Naive thymus-derived CD8-positive, alpha-beta T cell (primary cell): ENCODE data around the gene ABHD4. TPM values are rescaled to one million over a fixed set of nuclear protein-coding genes. Genes with fewer than 3 reads are reported as not detected.
"Not testable (repeated sequence)": the region's sequence is repeated elsewhere in the genome, so short reads cannot be mapped to it uniquely, and the experiment has no call there.

Experiments used
- ATAC-seq, 2 donors: fragments of 150-1000 bp; cut with Tn5 transposase in 1 of 2; sonication (Bioruptor Pico), chemical (Tn5 transposase) in 1 of 2; 1 replicate in 1 of 2; 2 replicates in 1 of 2; pipeline ENCODE4 v1.10.0; 2021; ENCODE audit warnings: mild to moderate bottlenecking in 2 of 2, moderate library complexity in 2 of 2
- POLR2A ChIA-PET: fragments of 350-600 bp; sonication (Branson Sonifier 250); formaldehyde crosslinking; loops from one replicate; lab custom pipeline; 2021; ENCODE audit warnings: antibody characterized with exemption; lab: Charles Lee
- DNase-seq, 10 donors: peaks; one replicate each; pipeline versions ENCODE4 v3.0.0 to v3.0.0-alpha.2; 2020 to 2022
- H3K27ac Mint-ChIP-seq, 10 donors: one replicate each; pipeline ENCODE4 v1.8.0; 2020 to 2022; ENCODE audit warnings: mild to moderate bottlenecking in 10 of 10, mixed read lengths in 10 of 10, moderate library complexity in 4 of 10, inconsistent platforms in 1 of 10
- H3K27me3 Mint-ChIP-seq, 5 donors: one replicate each; pipeline ENCODE4 v1.8.0; 2021 to 2022; ENCODE audit warnings: mixed read lengths in 5 of 5
- H3K36me3 Mint-ChIP-seq, 3 donors: one replicate each; pipeline ENCODE4 v1.8.0; 2020 to 2022; ENCODE audit warnings: mixed read lengths in 3 of 3, mild to moderate bottlenecking in 2 of 3, inconsistent platforms in 1 of 3
- H3K4me1 Mint-ChIP-seq, 4 donors: one replicate each; pipeline ENCODE4 v1.8.0; 2021 to 2022; ENCODE audit warnings: mixed read lengths in 4 of 4
- H3K4me3 Mint-ChIP-seq, 10 donors: one replicate each; pipeline ENCODE4 v1.8.0; 2020 to 2022; ENCODE audit warnings: mild to moderate bottlenecking in 10 of 10, mixed read lengths in 10 of 10, moderate library complexity in 6 of 10, inconsistent platforms in 1 of 10
- H3K9me3 Mint-ChIP-seq, 9 donors: one replicate each; pipeline ENCODE4 v1.8.0; 2020 to 2022; ENCODE audit warnings: mixed read lengths in 9 of 9, mild to moderate bottlenecking in 3 of 9, inconsistent platforms in 1 of 9, moderate library complexity in 1 of 9
- polyA plus RNA-seq, 3 donors: library from polyadenylated mRNA; unstranded; fragments of 300-500 nt; fragmentation: Illumina TruSeq; gene quantifications; one replicate each; pipeline ENCODE4 v1.2.3, GENCODE V29; 2021
- total RNA-seq, 8 experiments: library from RNA in 2 of 8; stranded (reverse) in 2 of 8; gene quantifications; one replicate each; pipeline ENCODE4 v1.2.3 and lab custom pipeline; 2021 to 2026

Gene ABHD4
- total and polyA plus RNA-seq, 5 experiments from 2014 or later = 8.7 to 22.6 (median 11.9) TPM

DNA sequence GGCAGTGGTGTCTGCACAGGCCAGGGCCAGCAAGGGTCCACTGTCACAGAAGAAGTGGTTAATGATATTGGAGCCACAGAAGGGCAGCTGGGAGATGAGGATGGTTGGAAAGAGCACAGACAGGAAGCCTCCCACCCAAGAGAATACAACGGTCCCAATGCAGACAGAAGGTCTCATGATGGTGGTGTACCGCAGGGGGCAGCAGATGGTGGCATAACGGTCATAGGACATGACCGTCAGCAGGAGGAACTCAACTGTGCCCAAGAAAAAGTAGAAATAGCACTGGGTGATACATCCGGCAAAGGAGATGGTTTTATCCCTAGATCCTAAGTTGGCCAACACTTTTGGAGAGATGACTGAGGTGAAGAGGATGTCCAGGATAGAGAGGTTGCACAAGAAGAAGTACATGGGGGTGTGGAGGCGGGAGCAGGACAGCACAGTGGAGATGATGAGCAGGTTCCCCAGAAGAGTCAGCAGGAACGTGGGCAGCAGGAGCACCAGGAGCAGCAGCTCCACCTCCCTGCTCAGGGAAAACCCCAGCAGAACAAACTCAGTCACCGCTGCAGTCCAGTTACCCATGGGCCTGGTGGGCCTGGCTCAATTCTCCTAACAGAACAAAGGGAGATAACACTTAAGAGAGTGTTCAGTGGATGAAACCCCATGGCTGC lies 36.3 kb downstream of the ABHD4 start:
- POLR2A ChIA-PET = no interaction called here

DNA sequence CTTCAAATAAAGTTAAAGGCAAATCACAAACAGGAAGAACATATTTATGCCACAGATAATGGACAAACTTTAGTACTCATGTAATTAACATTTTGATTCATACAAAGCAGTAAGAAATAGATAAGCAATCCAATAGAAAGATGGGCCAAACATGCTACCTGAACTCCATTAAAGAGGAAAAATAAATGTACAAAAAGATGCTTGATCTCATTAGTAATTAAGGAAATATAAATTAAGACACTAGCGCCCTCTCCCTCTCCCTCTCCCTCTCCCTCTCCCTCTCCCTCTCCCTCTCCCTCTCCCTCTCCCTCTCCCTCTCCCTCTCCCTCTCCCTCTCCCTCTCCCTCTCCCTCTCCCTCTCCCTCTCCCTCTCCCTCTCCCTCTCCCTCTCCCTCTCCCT lies 37.9 kb downstream of the ABHD4 start:
- not testable (repeated sequence) for H3K4me1 Mint-ChIP-seq, H3K36me3 Mint-ChIP-seq, DNase-seq, ATAC-seq, H3K27ac Mint-ChIP-seq, H3K4me3 Mint-ChIP-seq
- Mint-ChIP-seq H3K27me3 (peaks cover 0 to 19% (median 0%) of the 10 kb centered on the region in 5 donors), H3K9me3 (peaks cover 0 to 15% (median 3%) of the 10 kb centered on the region in 9 donors)
- POLR2A ChIA-PET = interaction anchor here (0.6 kb wide), 1 partner anchor 519 kb away, joined by 3 read pairs; no protein-coding TSS in a partner anchor

More for the DNA sequence above, 36.3 kb downstream of the ABHD4 start:
- H3K36me3 Mint-ChIP-seq = peaks cover 0 to 16% (median 7%) of the 10 kb centered on the region in 3 donors
- ATAC-seq (no peak), DNase-seq (no peak)
- no peak overlapping the region for H3K4me3 Mint-ChIP-seq
- H3K9me3 Mint-ChIP-seq = peaks cover 0 to 26% (median 10%) of the 10 kb centered on the region in 9 donors
- H3K4me1 Mint-ChIP-seq = no peaks in the 10 kb centered on the region
- peaks cover 2 to 28% (median 4%) of the 10 kb centered on the region in 5 donors for H3K27me3 Mint-ChIP-seq
- H3K27ac Mint-ChIP-seq = peak overlapping the region in 1 of 10 donors; percentile 1

DNA sequence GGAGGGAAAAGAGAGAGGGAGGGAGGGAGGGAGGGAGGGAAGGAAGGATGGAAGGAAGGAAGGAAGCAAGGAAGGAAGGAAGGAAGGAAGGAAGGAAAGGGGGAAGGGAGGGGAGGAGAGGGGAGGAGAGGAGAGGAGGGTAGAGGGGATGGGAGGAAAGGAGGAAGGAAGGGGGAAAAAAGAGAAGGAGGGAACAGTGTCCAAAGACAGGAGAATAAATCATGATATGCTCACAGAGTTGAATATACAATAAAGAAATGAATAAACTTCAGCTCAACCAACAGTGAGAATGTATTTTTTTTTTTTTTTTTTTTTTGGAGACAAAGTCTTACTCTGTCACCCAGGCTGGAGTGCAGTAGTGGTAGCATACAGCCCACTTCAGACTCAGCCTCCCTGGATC lies 42.1 kb downstream of the ABHD4 start:
- Mint-ChIP-seq H3K27ac (no peak overlapping the region), H3K4me3 (no peak overlapping the region), H3K4me1 (peaks cover 0 to 8% (median 3%) of the 10 kb centered on the region in 4 donors), H3K27me3 (no peaks in the 10 kb centered on the region), H3K36me3 (no peaks in the 10 kb centered on the region), H3K9me3 (no peaks in the 10 kb centered on the region)
- DNase-seq (no peak), ATAC-seq (no peak)
- POLR2A ChIA-PET = interaction anchor here (0.6 kb wide), 2 partner anchors 83 to 722 kb away, joined by 3 read pairs; no protein-coding TSS in a partner anchor

DNA sequence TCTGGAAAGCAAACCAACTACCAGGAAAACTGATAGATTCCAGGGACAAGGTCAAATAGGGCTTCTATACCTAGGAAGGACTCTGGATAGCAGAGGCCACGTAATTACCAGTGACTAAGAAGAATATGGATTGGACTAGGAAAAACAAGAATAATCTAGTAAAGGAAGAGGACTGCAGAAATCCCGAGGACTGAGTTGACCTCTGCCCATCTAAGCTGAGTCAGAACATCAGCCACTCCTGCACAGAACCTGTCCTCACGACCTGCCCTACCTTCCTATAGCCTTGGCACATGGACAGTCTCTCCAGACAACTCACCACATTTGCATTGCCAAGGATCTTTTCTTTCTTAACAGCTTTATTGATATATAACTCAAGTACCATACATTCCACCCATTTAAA lies 43.7 kb downstream of the ABHD4 start:
- H3K9me3 Mint-ChIP-seq = no peaks in the 10 kb centered on the region
- no peak overlapping the region for H3K27ac Mint-ChIP-seq
- no peaks in the 10 kb centered on the region for H3K27me3 Mint-ChIP-seq
- ATAC-seq (no peak), DNase-seq (no peak)
- POLR2A ChIA-PET = interaction anchor here (0.8 kb wide), 1 partner anchor 9 kb away, joined by 4 read pairs; no protein-coding TSS in a partner anchor
- no peaks in the 10 kb centered on the region for H3K36me3 Mint-ChIP-seq
- peaks cover 0 to 8% (median 3%) of the 10 kb centered on the region in 4 donors for H3K4me1 Mint-ChIP-seq
- H3K4me3 Mint-ChIP-seq = no peak overlapping the region

DNA sequence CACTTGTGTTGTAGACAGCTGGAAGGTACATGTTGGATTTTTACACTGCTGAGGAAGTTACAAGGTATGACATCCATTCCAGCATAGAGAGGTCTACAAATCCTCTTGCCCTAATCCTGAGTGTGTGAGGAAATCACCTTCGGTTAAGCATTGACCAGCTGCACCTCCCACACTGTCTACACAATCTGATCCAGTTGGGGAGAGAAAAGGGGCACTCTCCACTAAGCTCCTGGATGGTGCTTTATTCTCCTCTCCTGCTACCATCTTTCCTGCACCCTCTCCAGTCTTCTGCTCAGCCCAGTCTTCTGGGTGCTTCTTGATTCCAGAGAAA lies 46.2 kb downstream of the ABHD4 start, which contains the start of gene OR6J1:
OR6J1 (minus strand) TSS at position 48 of the 331 bp plus-strand sequence. CDS start 9,541 bp downstream, outside the sequence.
- H3K27ac Mint-ChIP-seq = peak within 1 kb of the TSS in 2 of 10 donors; percentile 43 to 79
- POLR2A ChIA-PET = interaction anchor here (0.6 kb wide), 1 partner anchor 74 kb away, joined by 3 read pairs; no protein-coding TSS in a partner anchor
- peaks cover 0 to 8% (median 3%) of the 10 kb centered on the region in 4 donors for H3K4me1 Mint-ChIP-seq
- H3K27me3 Mint-ChIP-seq = no peaks in the 10 kb centered on the region
- no peak for DNase-seq
- ATAC-seq = no peak
- H3K36me3 Mint-ChIP-seq = no peaks in the 10 kb centered on the region
- no peak within 1 kb of the TSS for H3K4me3 Mint-ChIP-seq
- no peaks in the 10 kb centered on the region for H3K9me3 Mint-ChIP-seq

DNA sequence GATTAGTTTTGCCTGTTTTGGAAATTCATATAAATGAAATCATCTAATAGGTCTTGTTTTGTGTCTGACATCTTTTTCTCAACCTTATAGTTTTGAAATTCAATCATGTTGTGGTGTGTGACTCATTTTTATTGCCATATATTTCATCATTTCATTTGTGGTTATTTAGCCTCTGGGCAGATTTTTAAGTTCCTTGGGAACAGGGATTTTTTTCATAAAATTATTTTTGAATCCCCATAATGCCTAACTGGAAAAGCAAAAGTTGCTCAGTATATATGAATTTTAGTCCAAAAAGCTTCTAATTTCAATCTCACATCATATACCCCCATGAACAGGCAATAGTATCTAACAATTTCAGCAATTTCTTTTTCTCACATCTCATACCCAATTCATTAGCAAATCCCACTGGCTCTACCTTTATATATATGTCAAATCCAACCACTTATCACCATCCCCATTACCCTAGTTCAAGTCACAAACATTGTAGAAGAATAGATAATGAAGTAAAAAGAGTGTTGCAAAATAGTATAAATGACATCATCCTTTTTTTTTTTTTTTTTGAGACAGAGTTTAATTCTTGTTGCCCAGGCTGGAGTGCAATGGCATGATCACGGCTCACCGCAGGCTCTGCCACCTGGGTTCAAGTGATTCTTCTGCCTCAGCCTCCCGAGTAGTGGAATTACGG lies 48.6 kb downstream of the ABHD4 start:
- Mint-ChIP-seq H3K9me3 (no peaks in the 10 kb centered on the region), H3K36me3 (no peaks in the 10 kb centered on the region), H3K4me1 (peaks cover 0 to 8% (median 2%) of the 10 kb centered on the region in 4 donors), H3K27me3 (peaks cover 0 to 5% (median 0%) of the 10 kb centered on the region in 5 donors), H3K4me3 (no peak overlapping the region), H3K27ac (peak overlapping the region in 2 of 10 donors; percentile 12 to 51)
- ATAC-seq (no peak), DNase-seq (no peak)
- POLR2A ChIA-PET = no interaction called here

DNA sequence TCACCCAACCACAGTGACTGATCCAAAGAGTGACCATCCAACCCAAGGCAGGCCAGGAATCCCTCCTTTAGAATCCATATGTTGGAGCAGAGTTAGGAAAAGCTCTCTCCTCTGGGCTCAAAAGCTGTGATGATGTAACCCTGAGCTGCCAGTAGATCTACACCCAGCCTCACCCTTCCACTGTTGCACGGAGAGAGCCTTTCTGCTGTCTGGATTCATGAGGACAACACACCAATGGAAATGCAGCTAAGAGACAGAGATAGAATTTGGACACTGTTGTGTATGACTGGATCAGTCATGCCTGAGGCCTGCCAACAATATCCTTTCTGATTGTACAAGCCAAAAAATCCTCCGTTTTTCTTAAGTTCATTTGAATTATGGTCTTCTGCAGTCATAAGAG lies 50.4 kb downstream of the ABHD4 start:
- no peaks in the 10 kb centered on the region for H3K36me3 Mint-ChIP-seq
- ATAC-seq = no peak
- H3K9me3 Mint-ChIP-seq = no peaks in the 10 kb centered on the region
- no peak overlapping the region for H3K4me3 Mint-ChIP-seq
- no peak overlapping the region for H3K27ac Mint-ChIP-seq
- no peak for DNase-seq
- peaks cover 0 to 5% (median 0%) of the 10 kb centered on the region in 5 donors for H3K27me3 Mint-ChIP-seq
- POLR2A ChIA-PET = interaction anchor here (0.6 kb wide), 1 partner anchor 551 kb away, joined by 4 read pairs; no protein-coding TSS in a partner anchor
- peaks cover 0 to 8% (median 2%) of the 10 kb centered on the region in 4 donors for H3K4me1 Mint-ChIP-seq

DNA sequence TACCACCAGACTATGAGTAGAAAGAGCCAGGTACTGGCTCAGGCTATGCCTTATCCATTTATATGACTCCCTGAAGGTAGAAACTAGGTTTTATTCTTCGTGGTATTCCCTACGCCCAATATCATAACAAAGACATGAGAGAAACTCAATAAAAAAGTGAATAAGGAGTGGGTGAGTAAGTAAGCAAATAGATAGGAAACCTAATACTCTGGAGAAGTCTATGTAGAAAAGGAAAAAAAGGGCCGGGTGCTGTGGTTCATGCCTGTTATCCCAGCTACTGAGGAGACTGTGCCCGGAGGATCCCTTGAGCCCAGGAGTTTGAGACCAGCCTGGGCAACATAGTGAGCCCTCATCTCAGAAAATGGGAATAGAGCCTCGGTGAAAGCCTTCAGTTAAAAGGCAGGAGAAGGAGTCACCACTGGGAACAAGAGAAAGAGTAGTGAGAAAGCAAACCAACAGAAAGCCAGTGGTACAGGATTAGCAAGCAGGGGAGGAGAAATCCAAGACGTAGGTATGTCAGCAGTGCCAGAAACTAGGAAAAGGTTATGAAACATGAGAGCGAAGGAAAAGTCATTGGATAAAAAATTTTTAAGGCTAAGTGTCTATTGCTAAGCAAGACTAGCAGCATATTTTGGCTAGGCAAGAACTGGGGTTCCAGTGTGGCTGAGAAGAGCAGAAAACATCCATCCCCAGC lies 52.1 kb downstream of the ABHD4 start:
- Mint-ChIP-seq H3K4me1 (no peaks in the 10 kb centered on the region), H3K27me3 (peaks cover 0 to 5% (median 0%) of the 10 kb centered on the region in 5 donors), H3K4me3 (no peak overlapping the region), H3K27ac (peak overlapping the region in 2 of 10 donors; percentile 20 to 26), H3K36me3 (no peaks in the 10 kb centered on the region), H3K9me3 (no peaks in the 10 kb centered on the region)
- ATAC-seq = no peak
- POLR2A ChIA-PET = no interaction called here
- no peak for DNase-seq

DNA sequence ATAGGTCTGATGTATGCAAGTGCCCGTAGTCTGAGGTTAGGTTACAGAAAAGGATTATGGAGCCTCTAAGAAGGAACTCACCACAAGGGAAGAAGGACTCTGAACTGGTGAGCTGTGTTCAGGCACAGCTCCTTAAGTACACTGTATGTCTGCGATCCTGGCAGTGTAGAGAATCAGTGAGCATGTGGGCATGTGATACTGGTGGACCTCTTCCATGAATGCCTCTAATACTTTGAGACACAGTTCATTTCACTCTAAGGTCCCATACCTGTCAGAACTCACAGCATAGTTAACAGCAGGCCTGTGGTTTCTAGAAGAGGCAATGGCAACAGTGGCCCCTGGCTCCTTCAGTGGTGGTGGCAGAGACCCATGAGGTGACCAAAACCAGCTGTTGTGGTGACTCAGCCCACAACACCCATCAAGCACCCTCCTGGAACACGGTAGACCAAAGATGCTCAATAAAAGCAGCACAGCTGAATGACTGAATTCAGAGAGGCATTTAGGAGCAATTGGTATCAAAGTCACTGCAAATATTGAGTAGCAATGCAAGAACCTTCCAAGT lies 52.9 kb downstream of the ABHD4 start:
- no peaks in the 10 kb centered on the region for H3K9me3 Mint-ChIP-seq
- no peaks in the 10 kb centered on the region for H3K36me3 Mint-ChIP-seq
- peaks cover 0 to 5% (median 0%) of the 10 kb centered on the region in 5 donors for H3K27me3 Mint-ChIP-seq
- DNase-seq = no peak
- ATAC-seq = no peak
- POLR2A ChIA-PET = no interaction called here
- H3K4me1 Mint-ChIP-seq = no peaks in the 10 kb centered on the region
- H3K27ac Mint-ChIP-seq = no peak overlapping the region
- H3K4me3 Mint-ChIP-seq = no peak overlapping the region

DNA sequence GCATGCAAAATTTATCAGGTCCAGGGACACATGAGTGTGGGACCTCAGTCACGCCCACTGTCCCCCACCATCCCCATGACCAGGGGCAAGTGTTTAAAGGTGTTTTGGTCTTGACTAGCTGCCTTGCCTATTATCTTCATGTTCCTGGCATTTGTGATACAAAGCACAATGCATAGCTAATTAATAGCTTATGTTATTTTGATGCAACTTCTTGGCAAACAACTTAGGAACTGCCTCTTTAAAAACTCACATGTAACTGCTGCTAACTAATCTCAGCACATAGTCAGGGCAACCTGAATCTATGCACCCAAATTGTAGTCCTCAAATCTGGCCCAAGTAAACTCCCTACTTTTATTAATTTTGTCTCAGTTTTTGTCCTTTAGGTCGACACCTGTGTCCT lies 53.5 kb downstream of the ABHD4 start:
- Mint-ChIP-seq H3K27me3 (peaks cover 0 to 5% (median 0%) of the 10 kb centered on the region in 5 donors), H3K27ac (no peak overlapping the region), H3K9me3 (no peaks in the 10 kb centered on the region), H3K36me3 (no peaks in the 10 kb centered on the region), H3K4me3 (no peak overlapping the region), H3K4me1 (no peaks in the 10 kb centered on the region)
- DNase-seq = no peak
- POLR2A ChIA-PET = interaction anchor here (0.6 kb wide), 1 partner anchor 298 kb away, joined by 3 read pairs; no protein-coding TSS in a partner anchor
- no peak for ATAC-seq

DNA sequence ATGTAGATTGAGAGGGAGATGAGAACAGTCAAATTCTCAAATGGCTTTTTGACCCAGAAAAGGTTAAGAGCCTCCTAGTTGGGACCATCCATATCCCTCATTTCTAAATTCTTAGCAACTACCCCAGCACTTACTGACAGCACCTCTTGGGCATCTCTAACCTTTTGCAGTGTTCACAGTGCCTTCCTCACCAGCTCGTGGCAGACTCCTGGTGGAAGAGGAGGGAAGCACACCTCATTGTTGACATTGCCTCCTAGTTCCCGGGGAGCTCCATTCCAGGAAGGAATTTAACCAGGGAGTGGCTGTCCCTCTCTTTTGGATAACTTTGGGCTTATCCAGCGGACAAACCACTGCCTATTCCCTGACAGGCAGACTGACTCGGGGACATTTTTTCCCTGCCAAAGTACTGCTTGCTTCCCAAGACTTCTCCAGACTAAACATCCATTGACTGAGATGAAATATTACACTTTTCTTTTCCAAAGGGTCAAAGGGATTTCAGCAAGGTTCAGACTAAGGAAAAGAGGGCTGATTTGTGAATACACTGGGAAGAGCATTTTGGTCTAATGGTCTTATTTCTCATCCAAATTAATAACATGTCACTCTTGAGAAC lies 55.0 kb downstream of the ABHD4 start:
- no peaks in the 10 kb centered on the region for H3K4me1 Mint-ChIP-seq
- H3K27ac Mint-ChIP-seq = no peak overlapping the region
- no peaks in the 10 kb centered on the region for H3K9me3 Mint-ChIP-seq
- POLR2A ChIA-PET = interaction anchor here (0.6 to 2.4 kb wide), 3 partner anchors 82 to 182 kb away, joined by 3 to 15 read pairs (median 9); no protein-coding TSS in a partner anchor
- no peaks in the 10 kb centered on the region for H3K36me3 Mint-ChIP-seq
- peak; percentile 15 to 72 (median 40) for DNase-seq
- peak; percentile 82 to 95 for ATAC-seq
- H3K27me3 Mint-ChIP-seq = peaks cover 0 to 5% (median 0%) of the 10 kb centered on the region in 5 donors
- H3K4me3 Mint-ChIP-seq = no peak overlapping the region

DNA sequence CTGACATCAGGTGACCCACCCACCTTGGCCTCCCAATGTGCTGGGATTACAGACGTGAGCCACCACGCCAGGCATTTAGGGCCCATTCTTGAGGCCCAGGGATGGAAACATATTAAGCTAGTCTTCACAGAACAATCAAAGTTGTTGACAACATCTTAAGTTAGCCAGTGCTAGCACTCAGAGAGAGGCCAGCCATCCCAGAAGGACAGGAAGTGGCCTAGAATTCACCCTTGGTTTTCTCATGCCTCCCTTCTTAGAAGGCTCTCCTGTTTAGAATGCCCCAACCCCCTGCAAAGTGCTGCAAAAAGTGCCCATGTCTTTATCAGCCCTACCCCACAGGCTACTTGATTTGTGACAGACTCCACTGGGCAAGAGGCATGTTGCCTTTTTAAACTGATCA lies 58.1 kb downstream of the ABHD4 start:
- Mint-ChIP-seq H3K36me3 (no peaks in the 10 kb centered on the region), H3K27me3 (no peaks in the 10 kb centered on the region), H3K27ac (peak overlapping the region in 1 of 10 donors; percentile 18), H3K4me1 (no peaks in the 10 kb centered on the region), H3K9me3 (no peaks in the 10 kb centered on the region), H3K4me3 (no peak overlapping the region)
- POLR2A ChIA-PET = no interaction called here
- DNase-seq = no peak
- no peak for ATAC-seq
